Myocyte (in vitro differentiated cells): Measurements from ENCODE around the gene CBX2. TPM values are rescaled to one million over a fixed set of nuclear protein-coding genes. Genes with fewer than 3 reads are reported as not detected.

Experiments
- DNase-seq: peaks from one replicate; pipeline ENCODE4 v3.0.0-alpha.2; 2012; ENCODE audit warnings: low read depth
- total RNA-seq: library from RNA; depleted of rRNA; stranded (reverse); fragments of >200 nt; gene quantifications from 2 replicates; pipeline ENCODE4 v1.2.3, GENCODE V29; 2014

The CBX2 gene
- total RNA-seq, 1 donor from 2014 or later: 2.2 TPM

GRCh38 chr17:79826204-79826680, 48.3 kb downstream of the CBX2 start:
- DNase-seq: no peak

GRCh38 chr17:79826841-79827578, 49.1 kb downstream of the CBX2 start:
- DNase-seq: no peak

- DNase-seq: no peak
These were observed 51.1 kb downstream of the CBX2 start for GRCh38 chr17:79829004-79829403.

- no peak for DNase-seq
These were observed 51.5 kb downstream of the CBX2 start for GRCh38 chr17:79829457-79829856.

- DNase-seq: no peak
These were observed 52.4 kb downstream of the CBX2 start for GRCh38 chr17:79830303-79830702.

- no peak for DNase-seq
These were observed 52.9 kb downstream of the CBX2 start for GRCh38 chr17:79830763-79831264.

- DNase-seq: no peak
These were observed 53.6 kb downstream of the CBX2 start for GRCh38 chr17:79831265-79832217.

- DNase-seq: no peak
These were observed 54.5 kb downstream of the CBX2 start for GRCh38 chr17:79832218-79833109.

GRCh38 chr17:79833110-79833450, 55.1 kb downstream of the CBX2 start:
- DNase-seq: no peak

- DNase-seq: no peak
These were observed 56.0 kb downstream of the CBX2 start for GRCh38 chr17:79833744-79834564.

GRCh38 chr17:79834565-79835469, 56.9 kb downstream of the CBX2 start:
- no peak for DNase-seq

GRCh38 chr17:79835470-79835899, 57.5 kb downstream of the CBX2 start:
- no peak for DNase-seq

- DNase-seq: no peak
These were observed 58.1 kb downstream of the CBX2 start for GRCh38 chr17:79835953-79836509.

GRCh38 chr17:79836510-79836971, 58.6 kb downstream of the CBX2 start:
- DNase-seq: no peak

GRCh38 chr17:79836972-79837887, 59.3 kb downstream of the CBX2 start:
- DNase-seq: no peak
